NB4 (cell line): ENCODE data around the gene SFTA2.
"Not testable (repeated sequence)": the region's sequence is repeated elsewhere in the genome, so short reads cannot be mapped to it uniquely, and the experiment has no call there.

Experiments used
- DNase-seq: peaks from one replicate; pipeline ENCODE4 v3.0.0; 2010; ENCODE audit warnings: low read depth
- H3K4me3 ChIP-seq: one replicate; pipeline ENCODE4 v1.5.1; 2011; ENCODE audit warnings: mild to moderate bottlenecking, low read depth, low read length, moderate library complexity
- CTCF ChIP-seq: IDR thresholded peaks from one replicate; pipeline ENCODE4 v1.5.1; 2012; ENCODE audit warnings: low read depth, low read length
- MAX ChIP-seq: IDR thresholded peaks from 2 replicates; pipeline ENCODE4 v1.6.1; 2011; ENCODE audit warnings: low read depth, low read length
- MYC ChIP-seq: IDR thresholded peaks from 2 replicates; pipeline ENCODE4 v1.6.1; 2011; ENCODE audit warnings: low read depth, low read length
- POLR2A ChIP-seq: IDR thresholded peaks from 2 replicates; pipeline ENCODE4 v1.6.1; 2011; ENCODE audit warnings: mild to moderate bottlenecking; ENCODE audit not compliant: insufficient read length; ENCODE audit errors: extremely low read depth

The SFTA2 gene

GRCh38 chr6:30914076-30914853, 17.7 kb downstream of the SFTA2 start, which contains the start of gene VARS2:
Gene VARS2 (plus strand): TSS chr6:30914238. CDS start chr6:30914837, 599 bp downstream.
- H3K4me3 ChIP-seq, result peak within 1 kb of the TSS; percentile 74
- DNase-seq, result peak; percentile 93
- TF ChIP-seq MYC (peak; percentile 82; the same call in 1 of the 2 replicates), POLR2A (peak; percentile 64), MAX (peak; percentile 66), CTCF (peak; percentile 1)

GRCh38 chr6:30913721-30914075, 18.3 kb downstream of the SFTA2 start:
- no peak overlapping the region for H3K4me3 ChIP-seq

GRCh38 chr6:30912746-30913520, 19.0 kb downstream of the SFTA2 start:
- H3K4me3 ChIP-seq, result no peak overlapping the region
- no peak for TF ChIP-seq CTCF
- no peak for TF ChIP-seq MAX
- no peak for TF ChIP-seq POLR2A
- TF ChIP-seq MYC, result no peak

More at GRCh38 chr6:30913721-30914075, 18.3 kb downstream of the SFTA2 start:
- TF ChIP-seq CTCF, result no peak
- DNase-seq, result no peak

GRCh38 chr6:30910473-30910872, 21.5 kb downstream of the SFTA2 start:
- not testable (repeated sequence) for H3K4me3 ChIP-seq, DNase-seq

More at GRCh38 chr6:30912746-30913520, 19.0 kb downstream of the SFTA2 start:
- DNase-seq, result no peak

GRCh38 chr6:30908700-30909099, 23.3 kb downstream of the SFTA2 start:
- peak overlapping the region; percentile 92 for H3K4me3 ChIP-seq
- TF ChIP-seq MYC (no peak), MAX (no peak), CTCF (no peak), POLR2A (no peak)
- DNase-seq, result no peak

GRCh38 chr6:30907758-30908591, 24.0 kb downstream of the SFTA2 start, which contains the start of gene GTF2H4:
Gene GTF2H4 (plus strand): TSS chr6:30908207.
- TF ChIP-seq MYC (peak; percentile 92), POLR2A (peak; percentile 25), CTCF (no peak), MAX (peak; percentile 86)

GRCh38 chr6:30907290-30907757, 24.6 kb downstream of the SFTA2 start:
- peak overlapping the region; percentile 92 for H3K4me3 ChIP-seq
- not testable (repeated sequence) for DNase-seq

More at GRCh38 chr6:30907758-30908591, 24.0 kb downstream of the SFTA2 start, which contains the start of gene GTF2H4:
- DNase-seq, result peak; percentile 99
- peak within 1 kb of the TSS; percentile 92 for H3K4me3 ChIP-seq
